ENCODE data around the gene NDOR1.

NDOR1 gene

DNA sequence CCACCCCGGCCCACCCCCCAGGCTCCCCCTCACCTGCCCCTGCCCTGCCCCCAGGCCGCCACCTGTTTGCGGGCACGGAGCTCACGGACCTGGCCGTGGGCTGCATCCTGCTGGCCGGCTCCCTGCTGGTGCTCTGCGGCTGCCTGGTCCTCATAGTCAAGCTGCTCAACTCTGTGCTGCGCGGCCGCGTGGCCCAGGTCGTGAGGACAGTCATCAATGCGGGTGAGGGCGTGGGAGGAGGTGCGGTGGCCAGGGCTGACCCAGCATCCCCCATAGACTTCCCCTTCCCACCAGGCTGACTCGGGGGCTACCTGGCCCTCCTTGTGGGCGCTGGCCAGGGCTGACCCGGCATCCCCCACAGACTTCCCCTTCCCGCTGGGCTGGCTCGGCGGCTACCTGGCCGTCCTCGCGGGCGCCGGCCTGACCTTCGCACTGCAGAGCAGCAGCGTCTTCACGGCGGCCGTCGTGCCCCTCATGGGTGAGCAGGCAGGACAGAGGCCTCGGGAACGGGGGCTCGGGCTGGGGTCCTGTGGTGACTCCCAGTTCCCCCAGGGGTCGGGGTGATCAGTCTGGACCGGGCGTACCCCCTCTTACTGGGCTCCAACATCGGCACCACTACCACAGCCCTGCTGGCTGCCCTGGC is 28.7 kb downstream of the NDOR1 start:
- H3K4me3 ChIP-seq (ENCODE audit: low read depth, low read length), result no peak overlapping the region
- DNase-seq (ENCODE audit: low read depth), result no peak
- TF ChIP-seq, protein P1, sequence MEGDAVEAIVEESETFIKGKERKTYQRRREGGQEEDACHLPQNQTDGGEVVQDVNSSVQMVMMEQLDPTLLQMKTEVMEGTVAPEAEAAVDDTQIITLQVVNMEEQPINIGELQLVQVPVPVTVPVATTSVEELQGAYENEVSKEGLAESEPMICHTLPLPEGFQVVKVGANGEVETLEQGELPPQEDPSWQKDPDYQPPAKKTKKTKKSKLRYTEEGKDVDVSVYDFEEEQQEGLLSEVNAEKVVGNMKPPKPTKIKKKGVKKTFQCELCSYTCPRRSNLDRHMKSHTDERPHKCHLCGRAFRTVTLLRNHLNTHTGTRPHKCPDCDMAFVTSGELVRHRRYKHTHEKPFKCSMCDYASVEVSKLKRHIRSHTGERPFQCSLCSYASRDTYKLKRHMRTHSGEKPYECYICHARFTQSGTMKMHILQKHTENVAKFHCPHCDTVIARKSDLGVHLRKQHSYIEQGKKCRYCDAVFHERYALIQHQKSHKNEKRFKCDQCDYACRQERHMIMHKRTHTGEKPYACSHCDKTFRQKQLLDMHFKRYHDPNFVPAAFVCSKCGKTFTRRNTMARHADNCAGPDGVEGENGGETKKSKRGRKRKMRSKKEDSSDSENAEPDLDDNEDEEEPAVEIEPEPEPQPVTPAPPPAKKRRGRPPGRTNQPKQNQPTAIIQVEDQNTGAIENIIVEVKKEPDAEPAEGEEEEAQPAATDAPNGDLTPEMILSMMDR (IDR thresholded peaks at IDR 0.05; ENCODE audit: low read depth, low read length, missing control alignments), result no peak

DNA sequence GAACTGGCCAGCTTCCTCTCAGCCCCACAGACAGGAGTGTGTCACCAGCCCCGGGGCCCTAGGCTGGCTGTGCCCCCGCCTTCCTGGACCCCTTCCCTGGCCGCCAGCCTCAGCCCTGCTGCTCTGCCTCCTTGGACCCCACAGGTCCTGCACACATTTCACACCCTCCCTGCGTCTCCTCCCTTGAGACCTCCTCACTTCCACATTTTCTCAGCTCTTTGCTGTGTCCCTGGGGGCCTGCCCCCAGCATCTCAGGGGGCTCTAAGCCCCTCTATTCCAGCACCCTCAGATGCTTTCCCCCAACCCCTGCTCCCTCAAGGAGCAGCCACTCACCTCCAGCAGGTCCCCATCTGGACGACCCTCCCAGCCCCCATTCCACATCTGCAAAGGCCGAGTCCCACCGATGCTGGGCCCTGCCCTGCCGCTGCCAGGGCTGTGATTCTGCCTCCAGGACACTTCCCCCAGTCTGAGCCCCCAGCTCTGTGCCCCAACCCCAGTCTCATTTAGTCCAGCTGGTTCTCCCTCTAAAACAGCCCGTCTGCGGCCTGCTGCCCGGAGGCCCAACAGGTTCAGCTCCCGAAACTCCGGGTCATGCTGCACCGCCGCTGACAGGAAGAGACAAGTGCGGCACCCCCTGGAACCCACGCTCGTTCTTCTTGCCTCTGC is 29.4 kb downstream of the NDOR1 start:
- H3K4me3 ChIP-seq (ENCODE audit: low read depth, low read length), result no peak overlapping the region
- TF ChIP-seq, protein P1 (IDR thresholded peaks at IDR 0.05; ENCODE audit: low read depth, low read length, missing control alignments), result no peak
- no peak for DNase-seq (ENCODE audit: low read depth)

GRCh38 chr9:137235424-137236237 is 30.1 kb downstream of the NDOR1 start:
- no peak overlapping the region for H3K4me3 ChIP-seq (ENCODE audit: low read depth, low read length)
- DNase-seq (ENCODE audit: low read depth), result no peak
- TF ChIP-seq, protein P1 (IDR thresholded peaks at IDR 0.05; ENCODE audit: low read depth, low read length, missing control alignments), result peak; percentile 19

DNA sequence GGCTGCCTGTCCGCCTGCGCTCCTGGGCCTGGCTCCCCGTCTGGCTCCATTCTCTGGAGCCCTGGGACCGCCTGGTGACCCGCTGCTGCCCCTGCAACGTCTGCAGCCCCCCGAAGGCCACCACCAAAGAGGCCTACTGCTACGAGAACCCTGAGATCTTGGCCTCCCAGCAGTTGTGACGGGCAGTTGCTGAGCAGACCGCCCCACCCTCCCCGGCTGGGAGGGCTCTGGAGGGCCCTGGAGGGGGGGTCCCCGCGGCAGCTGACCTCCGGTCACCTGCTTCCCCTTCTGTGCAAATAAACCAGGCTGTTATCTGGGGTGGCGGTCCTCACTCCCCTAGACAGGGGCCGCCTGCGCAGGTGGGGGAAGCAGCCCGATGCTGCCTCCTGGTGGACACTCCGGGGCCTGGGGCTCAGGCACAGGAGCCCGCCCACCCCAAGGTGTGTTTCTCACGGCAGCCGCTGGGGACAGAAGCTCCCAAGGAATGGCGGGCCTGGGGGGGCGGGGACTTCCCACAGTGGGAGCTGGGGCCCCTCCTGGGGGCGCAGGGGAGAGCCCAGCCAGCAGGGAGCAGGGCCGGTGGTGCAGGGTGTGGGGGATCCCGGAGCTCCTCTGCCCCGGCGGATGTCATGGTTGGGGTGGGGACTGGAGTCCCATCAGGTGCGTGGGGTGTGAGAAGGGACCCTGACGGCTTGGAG is 30.9 kb downstream of the NDOR1 start:
- H3K4me3 ChIP-seq (ENCODE audit: low read depth, low read length), result 0 out of 2 replicates have a peak overlapping the region, but pooled peaks have one; percentile 20
- TF ChIP-seq, protein P1 (IDR thresholded peaks at IDR 0.05; ENCODE audit: low read depth, low read length, missing control alignments), result peak; percentile 94
- peak; percentile 50 for DNase-seq (ENCODE audit: low read depth)

- DNase-seq (ENCODE audit: low read depth), result no peak
- 0 out of 2 replicates have a peak overlapping the region, but pooled peaks have one; percentile 20 for H3K4me3 ChIP-seq (ENCODE audit: low read depth, low read length)
Observed at GRCh38 chr9:137236936-137237421, 31.5 kb downstream of the NDOR1 start.

More at GRCh38 chr9:137236936-137237421, 31.5 kb downstream of the NDOR1 start:
- TF ChIP-seq, protein P1 (IDR thresholded peaks at IDR 0.05; ENCODE audit: low read depth, low read length, missing control alignments), result no peak
